Suprapubic skin (tissue), 4 donors: Measurements from ENCODE around the gene PPP6R3. TPM values are rescaled to one million over a fixed set of nuclear protein-coding genes. Genes with fewer than 3 reads are reported as not detected.
"Not testable (repeated sequence)": the region's sequence is repeated elsewhere in the genome, so short reads cannot be mapped to it uniquely, and the experiment has no call there.

Experiments used
- DNase-seq, 2 donors: peaks; one replicate each; pipeline ENCODE4 v3.0.0-alpha.2; 2019; ENCODE audit warnings: low spot score in 2 of 2
- H3K27ac ChIP-seq: fragments of 200-600 bp; sonication (generic); one replicate; pipeline ENCODE4 v1.5.1; 2019
- H3K27me3 ChIP-seq: fragments of 200-600 bp; sonication (generic); one replicate; pipeline ENCODE4 v1.5.1; 2019
- H3K36me3 ChIP-seq: fragments of 200-600 bp; sonication (generic); one replicate; pipeline ENCODE4 v1.5.1; 2019
- H3K4me1 ChIP-seq: fragments of 200-600 bp; sonication (generic); one replicate; pipeline ENCODE4 v1.5.1; 2019
- H3K4me3 ChIP-seq: fragments of 200-600 bp; sonication (generic); one replicate; pipeline ENCODE4 v1.5.1; 2019; ENCODE audit warnings: mild to moderate bottlenecking
- H3K9me3 ChIP-seq: fragments of 200-600 bp; sonication (generic); one replicate; pipeline ENCODE4 v1.5.1; 2019
- EP300 ChIP-seq: sonication (generic); formaldehyde crosslinking; IDR thresholded peaks from one replicate; pipeline ENCODE4 v1.6.1; 2017; ENCODE audit warnings: antibody characterized with exemption
- POLR2A ChIP-seq, 2 donors: fragments of 450-650 bp; IDR thresholded peaks; one replicate each; pipeline ENCODE4 v1.6.1; 2017; ENCODE audit warnings: antibody characterized with exemption in 2 of 2, mild to moderate bottlenecking in 2 of 2, moderate library complexity in 2 of 2
- POLR2AphosphoS5 ChIP-seq, 3 donors: sonication (generic); formaldehyde crosslinking; IDR thresholded peaks; one replicate each; pipeline ENCODE4 v1.6.1; 2017; ENCODE audit warnings: antibody characterized with exemption in 3 of 3
- WGBS: methylation state at CpG from one replicate; pipeline ENCODE4 v1.1.5; 2018; 5-methylcytosine and 5-hydroxymethylcytosine counted together
- total RNA-seq, 4 donors: library from RNA; depleted of rRNA; stranded (reverse); fragments of >200 nt; gene quantifications; one replicate each; pipeline ENCODE4 v1.1.0, GENCODE V29; 2016
- TF ChIP-seq, protein P1 (sequence below), 2 donors: fragments of 200-600 bp in 1 of 2; fragments of 450-650 bp in 1 of 2; sonication (generic) in 1 of 2; IDR thresholded peaks; one replicate each; pipeline ENCODE4 v1.5.1; 2016 to 2019; ENCODE audit warnings: antibody characterized with exemption in 2 of 2, mild to moderate bottlenecking in 1 of 2, moderate library complexity in 1 of 2

Gene PPP6R3
- total RNA-seq, 4 donors from 2014 or later: 81.8 to 197 (median 97.0) TPM

DNA sequence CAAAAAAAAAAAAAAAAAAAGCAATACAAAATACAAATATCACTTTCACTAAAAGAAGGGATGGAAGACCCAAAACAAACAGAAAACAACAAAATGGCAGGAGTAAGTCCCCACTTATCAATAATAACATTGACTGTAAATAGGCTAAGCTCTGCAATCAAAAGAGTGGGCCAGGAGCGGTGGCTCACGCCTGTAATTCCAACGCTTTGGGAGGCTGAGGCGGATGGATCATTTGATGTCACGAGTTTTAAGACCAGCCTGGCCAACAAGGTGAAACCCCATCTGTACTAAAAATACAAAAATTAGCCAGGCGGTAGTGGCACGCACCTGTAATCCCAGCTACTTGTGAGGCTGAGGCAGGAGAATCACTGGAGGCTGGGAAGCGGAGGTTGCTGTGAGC, 9.8 kb upstream of the PPP6R3 start:
- Histone ChIP-seq H3K4me3 (no peak overlapping the region), H3K9me3 (no peaks in the 10 kb centered on the region), H3K4me1 (no peaks in the 10 kb centered on the region), H3K27ac (no peak overlapping the region), H3K36me3 (peaks cover 20% of the 10 kb centered on the region), H3K27me3 (no peaks in the 10 kb centered on the region)
- WGBS: 96% methylated on average over 8 of the region's 8 CpGs
- no peak for DNase-seq
- TF ChIP-seq, protein P1, sequence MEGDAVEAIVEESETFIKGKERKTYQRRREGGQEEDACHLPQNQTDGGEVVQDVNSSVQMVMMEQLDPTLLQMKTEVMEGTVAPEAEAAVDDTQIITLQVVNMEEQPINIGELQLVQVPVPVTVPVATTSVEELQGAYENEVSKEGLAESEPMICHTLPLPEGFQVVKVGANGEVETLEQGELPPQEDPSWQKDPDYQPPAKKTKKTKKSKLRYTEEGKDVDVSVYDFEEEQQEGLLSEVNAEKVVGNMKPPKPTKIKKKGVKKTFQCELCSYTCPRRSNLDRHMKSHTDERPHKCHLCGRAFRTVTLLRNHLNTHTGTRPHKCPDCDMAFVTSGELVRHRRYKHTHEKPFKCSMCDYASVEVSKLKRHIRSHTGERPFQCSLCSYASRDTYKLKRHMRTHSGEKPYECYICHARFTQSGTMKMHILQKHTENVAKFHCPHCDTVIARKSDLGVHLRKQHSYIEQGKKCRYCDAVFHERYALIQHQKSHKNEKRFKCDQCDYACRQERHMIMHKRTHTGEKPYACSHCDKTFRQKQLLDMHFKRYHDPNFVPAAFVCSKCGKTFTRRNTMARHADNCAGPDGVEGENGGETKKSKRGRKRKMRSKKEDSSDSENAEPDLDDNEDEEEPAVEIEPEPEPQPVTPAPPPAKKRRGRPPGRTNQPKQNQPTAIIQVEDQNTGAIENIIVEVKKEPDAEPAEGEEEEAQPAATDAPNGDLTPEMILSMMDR (IDR thresholded peaks at IDR 0.05): no peak

DNA sequence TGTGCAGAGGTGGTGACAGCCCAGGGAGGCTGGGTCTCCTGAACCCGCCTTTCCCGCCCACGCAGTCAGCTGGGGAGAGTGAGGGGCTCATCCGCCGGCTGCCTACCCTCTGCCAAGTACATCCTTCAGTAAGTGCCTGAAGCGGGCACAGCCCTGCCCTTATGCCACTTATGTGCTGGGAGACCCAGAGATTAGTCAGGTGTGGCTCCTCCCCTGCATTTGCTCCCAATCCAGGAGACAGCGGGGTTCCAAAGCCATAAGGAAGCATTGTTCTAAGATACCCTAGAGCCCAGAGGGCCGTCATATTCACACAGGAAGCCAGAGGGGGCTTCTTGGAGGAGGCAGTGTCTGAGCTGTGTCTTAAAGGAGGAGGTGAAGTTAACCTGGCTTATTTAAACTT, 5.8 kb upstream of the PPP6R3 start:
- 20% methylated on average over 8 of the region's 8 CpGs for WGBS

DNA sequence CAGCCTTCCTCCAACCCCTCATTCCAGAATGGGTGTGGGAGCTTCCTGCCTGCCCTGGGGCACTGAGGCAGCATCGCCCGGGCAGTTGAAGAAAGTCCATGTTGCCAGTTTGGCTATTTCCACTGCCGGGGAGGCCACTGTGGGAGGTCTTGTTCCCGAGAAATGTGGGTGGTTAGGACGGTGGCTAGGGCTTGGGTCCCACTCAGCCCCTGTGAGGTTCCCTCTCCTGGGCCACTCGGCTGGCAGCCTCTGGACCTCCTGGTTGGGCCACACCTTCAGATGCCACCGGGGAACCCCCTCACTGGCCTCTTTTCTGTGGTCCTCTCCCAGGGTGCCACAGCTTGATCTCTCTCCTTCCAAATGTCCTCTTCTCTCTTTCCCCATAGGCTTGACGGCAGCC, 5.1 kb upstream of the PPP6R3 start:
- Histone ChIP-seq H3K36me3 (no peaks in the 10 kb centered on the region), H3K4me3 (no peak overlapping the region), H3K27ac (no peak overlapping the region), H3K27me3 (no peaks in the 10 kb centered on the region), H3K9me3 (no peaks in the 10 kb centered on the region), H3K4me1 (peaks cover 3% of the 10 kb centered on the region)
- TF ChIP-seq, protein P1 (IDR thresholded peaks at IDR 0.05): no peak
- no peak for TF ChIP-seq POLR2AphosphoS5 (IDR thresholded peaks at IDR 0.05)
- no peak for TF ChIP-seq POLR2A (IDR thresholded peaks at IDR 0.05)
- no peak for TF ChIP-seq EP300
- WGBS: 56% methylated on average over 7 of the region's 8 CpGs
- peak in 1 of 2 donors; percentile 50 for DNase-seq

More for the DNA sequence above, 5.8 kb upstream of the PPP6R3 start:
- DNase-seq: peak in 1 of 2 donors; percentile 57
- no peaks in the 10 kb centered on the region for H3K27me3 ChIP-seq
- H3K27ac ChIP-seq: no peak overlapping the region
- H3K9me3 ChIP-seq: no peaks in the 10 kb centered on the region
- no peaks in the 10 kb centered on the region for H3K36me3 ChIP-seq
- TF ChIP-seq, protein P1 (IDR thresholded peaks at IDR 0.05): no peak
- TF ChIP-seq POLR2A (IDR thresholded peaks at IDR 0.05): no peak
- TF ChIP-seq EP300: no peak
- TF ChIP-seq POLR2AphosphoS5 (IDR thresholded peaks at IDR 0.05): no peak
- H3K4me1 ChIP-seq: peaks cover 3% of the 10 kb centered on the region
- H3K4me3 ChIP-seq: no peak overlapping the region

DNA sequence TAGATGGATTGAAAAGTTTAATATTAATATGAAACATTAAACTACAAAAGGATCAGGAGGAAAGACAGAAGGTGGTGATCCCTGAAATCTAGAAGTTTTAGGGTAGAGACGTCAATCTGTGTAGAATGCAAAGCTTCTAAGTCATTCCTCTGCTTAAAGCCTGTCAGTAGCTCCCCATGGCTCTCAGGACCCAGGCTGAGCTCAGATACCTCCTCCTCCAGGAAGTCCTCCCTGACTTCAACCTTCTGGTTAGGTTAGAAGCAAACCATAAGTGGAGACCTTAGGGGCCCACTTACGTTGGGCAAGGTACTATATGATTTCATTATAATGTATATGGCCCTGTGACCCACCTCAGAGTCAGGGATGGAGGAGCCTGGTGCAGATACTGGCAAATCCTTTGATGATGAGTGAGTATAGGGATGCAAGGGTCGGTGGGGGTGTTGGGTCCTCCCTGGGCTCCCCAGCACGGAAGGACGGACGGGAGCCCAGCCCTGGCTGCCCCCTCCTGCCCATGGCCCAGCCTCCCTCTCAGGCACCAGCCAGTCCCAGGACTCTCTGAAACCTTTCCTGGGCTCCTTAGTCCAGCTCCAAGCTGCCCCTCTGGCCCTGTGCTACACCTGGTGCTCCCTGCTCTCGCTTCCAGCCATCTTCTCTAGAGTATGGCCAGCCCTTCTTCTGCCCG, 3.2 kb upstream of the PPP6R3 start:
- Histone ChIP-seq H3K36me3 (no peaks in the 10 kb centered on the region), H3K4me3 (no peak overlapping the region), H3K4me1 (peaks cover 13% of the 10 kb centered on the region), H3K27ac (no peak overlapping the region), H3K9me3 (no peaks in the 10 kb centered on the region), H3K27me3 (no peaks in the 10 kb centered on the region)
- no peak for TF ChIP-seq POLR2A (IDR thresholded peaks at IDR 0.05)
- TF ChIP-seq, protein P1 (IDR thresholded peaks at IDR 0.05): no peak
- TF ChIP-seq EP300: no peak
- no peak for TF ChIP-seq POLR2AphosphoS5 (IDR thresholded peaks at IDR 0.05)
- no peak for DNase-seq
- WGBS: 84% methylated on average over 5 of the region's 8 CpGs

DNA sequence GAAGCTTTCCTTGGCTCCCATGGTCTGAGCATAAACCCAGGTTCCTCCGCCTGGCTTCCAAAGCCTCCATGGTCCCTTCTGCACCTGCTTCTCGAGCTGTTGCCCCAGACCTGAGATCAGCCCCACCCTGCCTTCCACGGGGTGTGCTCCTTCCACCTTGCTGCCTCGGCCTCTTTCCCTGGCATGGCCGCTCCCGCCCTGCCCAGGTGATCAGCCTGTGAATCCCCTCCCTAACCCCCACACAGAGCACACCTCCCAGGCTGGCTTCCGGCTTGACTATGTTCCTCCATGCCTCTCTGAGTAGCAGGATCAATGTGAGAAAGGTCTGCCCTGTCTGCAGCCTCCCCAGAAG, 2.7 kb upstream of the PPP6R3 start:
- TF ChIP-seq, protein P1 (IDR thresholded peaks at IDR 0.05): no peak
- TF ChIP-seq POLR2AphosphoS5 (IDR thresholded peaks at IDR 0.05) (no peak), POLR2A (IDR thresholded peaks at IDR 0.05) (no peak), EP300 (no peak)
- peak in 1 of 2 donors; percentile 51 for DNase-seq
- peaks cover 18% of the 10 kb centered on the region for H3K4me1 ChIP-seq
- H3K9me3 ChIP-seq: no peaks in the 10 kb centered on the region
- H3K36me3 ChIP-seq: no peaks in the 10 kb centered on the region
- H3K27me3 ChIP-seq: no peaks in the 10 kb centered on the region
- H3K4me3 ChIP-seq: no peak overlapping the region
- H3K27ac ChIP-seq: no peak overlapping the region
- 72% methylated on average over 7 of the region's 7 CpGs for WGBS

DNA sequence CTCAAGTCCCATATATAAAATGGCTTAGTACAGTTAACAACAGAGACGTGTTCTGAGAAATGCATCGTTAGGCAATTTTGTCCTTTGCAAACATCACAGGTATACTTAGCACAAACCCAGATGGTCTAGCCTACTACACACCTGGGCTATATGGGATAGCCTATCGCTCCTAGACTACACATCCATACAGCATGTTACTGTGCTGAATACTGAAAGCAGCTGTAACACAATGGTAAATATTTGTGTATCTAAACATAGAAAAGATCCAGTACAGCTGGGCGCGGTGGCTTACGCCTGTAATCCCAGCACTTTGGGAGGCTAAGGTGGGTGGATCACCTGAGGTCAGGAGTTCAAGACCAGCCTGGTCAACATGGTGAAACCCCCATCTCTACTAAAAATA, 2.2 kb upstream of the PPP6R3 start:
- 92% methylated on average over 6 of the region's 6 CpGs for WGBS
- peaks cover 22% of the 10 kb centered on the region for H3K4me1 ChIP-seq
- not testable (repeated sequence) for H3K4me3 ChIP-seq, H3K27ac ChIP-seq, H3K36me3 ChIP-seq, H3K27me3 ChIP-seq, H3K9me3 ChIP-seq, DNase-seq
